HepG2 (cell line): ENCODE data around the gene PKMYT1. TPM values are rescaled to one million over a fixed set of nuclear protein-coding genes. Genes with fewer than 3 reads are reported as not detected.

ENCODE experiments used
- CREB3 ChIP-seq: sonication (generic); formaldehyde crosslinking; IDR thresholded peaks from 2 replicates; pipeline ENCODE4 v1.5.0; 2020; ENCODE audit warnings: missing genetic modification reagents
- ELF3 ChIP-seq: IDR thresholded peaks from 2 replicates; pipeline ENCODE4 v1.6.1; 2016; ENCODE audit warnings: missing genetic modification reagents, missing compliant biosample characterization
- ETV6 ChIP-seq: sonication (generic); formaldehyde crosslinking; conservative IDR thresholded peaks from 2 replicates; pipeline ENCODE4 v1.4.0; 2020; ENCODE audit warnings: missing genetic modification reagents
- FOXK1 ChIP-seq: sonication (generic); formaldehyde crosslinking; IDR thresholded peaks from 2 replicates; pipeline ENCODE4 v1.4.0; 2020; ENCODE audit warnings: low read depth, missing genetic modification reagents, borderline replicate concordance
- GPBP1L1 ChIP-seq: sonication (generic); formaldehyde crosslinking; IDR thresholded peaks from 2 replicates; pipeline ENCODE4 v1.5.0; 2020; ENCODE audit warnings: mild to moderate bottlenecking, missing genetic modification reagents
- MAFF ChIP-seq: IDR thresholded peaks from 2 replicates; pipeline ENCODE4 v1.6.1; 2011; ENCODE audit warnings: low read depth, low read length, improper control_type of control experiment
- NAIF1 ChIP-seq: sonication (generic); formaldehyde crosslinking; IDR thresholded peaks from 2 replicates; pipeline ENCODE4 v1.5.0; 2020; ENCODE audit warnings: mild to moderate bottlenecking, missing genetic modification reagents, borderline replicate concordance
- NFYC ChIP-seq: IDR thresholded peaks from 2 replicates; pipeline ENCODE4 v1.6.1; 2016; ENCODE audit warnings: missing genetic modification reagents, missing compliant biosample characterization
- NKX3-1 ChIP-seq: sonication (generic); formaldehyde crosslinking; IDR thresholded peaks from 2 replicates; pipeline ENCODE4 v1.5.0; 2020; ENCODE audit warnings: missing genetic modification reagents
- NR3C1 ChIP-seq: sonication (generic); formaldehyde crosslinking; IDR thresholded peaks from 2 replicates; pipeline ENCODE4 v1.4.0; 2020; ENCODE audit warnings: missing genetic modification reagents
- PAWR ChIP-seq: sonication (generic); formaldehyde crosslinking; IDR thresholded peaks from 2 replicates; pipeline ENCODE4 v1.4.0; 2020; ENCODE audit warnings: missing genetic modification reagents, mild to moderate bottlenecking, borderline replicate concordance
- PHF8 ChIP-seq: sonication (generic); formaldehyde crosslinking; IDR thresholded peaks from 2 replicates; pipeline ENCODE4 v1.5.0; 2020; ENCODE audit warnings: missing genetic modification reagents
- SSRP1 ChIP-seq: IDR thresholded peaks from 2 replicates; pipeline ENCODE4 v1.6.1; 2016; ENCODE audit warnings: control low read depth
- XRCC5 ChIP-seq: fragments of 200-400 bp; formaldehyde crosslinking; optimal IDR thresholded peaks from 2 replicates; pipeline ENCODE3; 2017; ENCODE audit warnings: mild to moderate bottlenecking, low read length
- ZBTB42 ChIP-seq: sonication (generic); formaldehyde crosslinking; IDR thresholded peaks from 2 replicates; pipeline ENCODE4 v1.5.0; 2020; ENCODE audit warnings: mild to moderate bottlenecking, missing genetic modification reagents
- ZNF274 ChIP-seq: sonication (generic); formaldehyde crosslinking; IDR thresholded peaks from 2 replicates; pipeline ENCODE4 v1.5.1; 2020; ENCODE audit warnings: mild to moderate bottlenecking, missing genetic modification reagents
- ZNF33A ChIP-seq: sonication (generic); formaldehyde crosslinking; IDR thresholded peaks from 2 replicates; pipeline ENCODE4 v1.5.1; 2020; ENCODE audit warnings: missing genetic modification reagents, mild to moderate bottlenecking, moderate library complexity, borderline replicate concordance
- ZNF703 ChIP-seq: sonication (generic); formaldehyde crosslinking; IDR thresholded peaks from 2 replicates; pipeline ENCODE4 v1.5.1; 2020; ENCODE audit warnings: missing genetic modification reagents, mild to moderate bottlenecking, moderate library complexity, borderline replicate concordance
- polyA plus RNA-seq, 8 experiments: library from polyadenylated mRNA; depleted of rRNA in 3 of 8; stranded (reverse) in 7 of 8; unstranded in 1 of 8; fragments of >200 nt; fragmentation: Illumina TruSeq in 4 of 8; extraction: Trizol in 4 of 8; gene quantifications; 2 replicates each; pipeline versions ENCODE4 v1.2.1 to v1.2.3, GENCODE V29; 2011 to 2016; ENCODE audit warnings: low read depth in 4 of 8, missing spikeins in 1 of 8, mixed read lengths in 1 of 8; ENCODE audit not compliant: insufficient read depth in 1 of 8
- total RNA-seq, 5 experiments: library from RNA; depleted of rRNA; stranded (reverse); fragments of >200 nt; fragmentation: Illumina TruSeq; extraction: Trizol; gene quantifications; 2 replicates each; pipeline ENCODE4 v1.2.3, GENCODE V29; 2016; ENCODE audit warnings: low read depth in 1 of 5
- TF ChIP-seq, protein P1 (sequence below): sonication (generic); formaldehyde crosslinking; IDR thresholded peaks from 2 replicates; pipeline ENCODE4 v1.5.0; 2020; ENCODE audit warnings: mild to moderate bottlenecking, missing genetic modification reagents
- TF ChIP-seq, protein P2 (sequence below): sonication (generic); formaldehyde crosslinking; IDR thresholded peaks from 2 replicates; pipeline ENCODE4 v1.4.0; 2020; ENCODE audit warnings: missing genetic modification reagents
- TF ChIP-seq, protein P3 (sequence below): sonication (generic); formaldehyde crosslinking; IDR thresholded peaks from 2 replicates; pipeline ENCODE4 v1.4.0; 2020; ENCODE audit warnings: mild to moderate bottlenecking, missing genetic modification reagents

Gene PKMYT1
- total and polyA plus RNA-seq, 2 of the 13 experiments (the other 11 are each of a cell fraction or from before 2014, with no cell fraction given): 7.0 to 27.8 TPM

DNA sequence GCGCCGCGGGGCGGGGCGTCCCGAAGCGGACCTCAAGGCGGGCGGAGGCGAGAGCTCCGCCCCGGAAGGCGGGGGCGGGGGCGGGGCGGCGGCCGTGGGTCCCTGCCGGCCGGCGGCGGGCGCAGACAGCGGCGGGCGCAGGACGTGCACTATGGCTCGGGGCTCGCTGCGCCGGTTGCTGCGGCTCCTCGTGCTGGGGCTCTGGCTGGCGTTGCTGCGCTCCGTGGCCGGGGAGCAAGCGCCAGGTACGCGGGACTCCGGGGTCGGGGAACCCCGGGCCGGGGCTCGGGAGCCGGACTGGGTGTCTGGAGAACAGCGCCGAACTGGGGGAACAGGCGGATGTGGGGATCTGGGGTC, 40.0 kb upstream of the PKMYT1 start, which contains the start of gene TNFRSF12A (continued):
- TF ChIP-seq, protein P1, sequence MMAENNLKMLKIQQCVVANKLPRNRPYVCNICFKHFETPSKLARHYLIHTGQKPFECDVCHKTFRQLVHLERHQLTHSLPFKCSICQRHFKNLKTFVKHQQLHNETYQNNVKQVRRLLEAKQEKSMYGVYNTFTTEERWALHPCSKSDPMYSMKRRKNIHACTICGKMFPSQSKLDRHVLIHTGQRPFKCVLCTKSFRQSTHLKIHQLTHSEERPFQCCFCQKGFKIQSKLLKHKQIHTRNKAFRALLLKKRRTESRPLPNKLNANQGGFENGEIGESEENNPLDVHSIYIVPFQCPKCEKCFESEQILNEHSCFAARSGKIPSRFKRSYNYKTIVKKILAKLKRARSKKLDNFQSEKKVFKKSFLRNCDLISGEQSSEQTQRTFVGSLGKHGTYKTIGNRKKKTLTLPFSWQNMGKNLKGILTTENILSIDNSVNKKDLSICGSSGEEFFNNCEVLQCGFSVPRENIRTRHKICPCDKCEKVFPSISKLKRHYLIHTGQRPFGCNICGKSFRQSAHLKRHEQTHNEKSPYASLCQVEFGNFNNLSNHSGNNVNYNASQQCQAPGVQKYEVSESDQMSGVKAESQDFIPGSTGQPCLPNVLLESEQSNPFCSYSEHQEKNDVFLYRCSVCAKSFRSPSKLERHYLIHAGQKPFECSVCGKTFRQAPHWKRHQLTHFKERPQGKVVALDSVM (CRISPR knock-in tag): no peak; the same call in 1 of the 2 replicates
- TF ChIP-seq NKX3-1 (CRISPR knock-in tag) (no peak; the same call in 1 of the 2 replicates), MAFF (no peak), ETV6 (no peak), SSRP1 (CRISPR knock-in tag) (no peak), NAIF1 (CRISPR knock-in tag) (no peak), NR3C1 (CRISPR knock-in tag) (no peak), FOXK1 (CRISPR knock-in tag) (no peak), PHF8 (CRISPR knock-in tag) (peak; percentile 54), ZBTB42 (CRISPR knock-in tag) (0 out of 2 replicates have a peak, but pooled peaks have one; percentile 35), NFYC (CRISPR knock-in tag) (no peak), ZNF274 (no peak), GPBP1L1 (CRISPR knock-in tag) (no peak), PAWR (no peak), ELF3 (CRISPR knock-in tag) (no peak), ZNF33A (no peak), XRCC5 (no peak), ZNF703 (no peak), CREB3 (no peak)
- TF ChIP-seq, protein P2, sequence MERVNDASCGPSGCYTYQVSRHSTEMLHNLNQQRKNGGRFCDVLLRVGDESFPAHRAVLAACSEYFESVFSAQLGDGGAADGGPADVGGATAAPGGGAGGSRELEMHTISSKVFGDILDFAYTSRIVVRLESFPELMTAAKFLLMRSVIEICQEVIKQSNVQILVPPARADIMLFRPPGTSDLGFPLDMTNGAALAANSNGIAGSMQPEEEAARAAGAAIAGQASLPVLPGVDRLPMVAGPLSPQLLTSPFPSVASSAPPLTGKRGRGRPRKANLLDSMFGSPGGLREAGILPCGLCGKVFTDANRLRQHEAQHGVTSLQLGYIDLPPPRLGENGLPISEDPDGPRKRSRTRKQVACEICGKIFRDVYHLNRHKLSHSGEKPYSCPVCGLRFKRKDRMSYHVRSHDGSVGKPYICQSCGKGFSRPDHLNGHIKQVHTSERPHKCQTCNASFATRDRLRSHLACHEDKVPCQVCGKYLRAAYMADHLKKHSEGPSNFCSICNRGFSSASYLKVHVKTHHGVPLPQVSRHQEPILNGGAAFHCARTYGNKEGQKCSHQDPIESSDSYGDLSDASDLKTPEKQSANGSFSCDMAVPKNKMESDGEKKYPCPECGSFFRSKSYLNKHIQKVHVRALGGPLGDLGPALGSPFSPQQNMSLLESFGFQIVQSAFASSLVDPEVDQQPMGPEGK (CRISPR knock-in tag): no peak
- TF ChIP-seq, protein P3, sequence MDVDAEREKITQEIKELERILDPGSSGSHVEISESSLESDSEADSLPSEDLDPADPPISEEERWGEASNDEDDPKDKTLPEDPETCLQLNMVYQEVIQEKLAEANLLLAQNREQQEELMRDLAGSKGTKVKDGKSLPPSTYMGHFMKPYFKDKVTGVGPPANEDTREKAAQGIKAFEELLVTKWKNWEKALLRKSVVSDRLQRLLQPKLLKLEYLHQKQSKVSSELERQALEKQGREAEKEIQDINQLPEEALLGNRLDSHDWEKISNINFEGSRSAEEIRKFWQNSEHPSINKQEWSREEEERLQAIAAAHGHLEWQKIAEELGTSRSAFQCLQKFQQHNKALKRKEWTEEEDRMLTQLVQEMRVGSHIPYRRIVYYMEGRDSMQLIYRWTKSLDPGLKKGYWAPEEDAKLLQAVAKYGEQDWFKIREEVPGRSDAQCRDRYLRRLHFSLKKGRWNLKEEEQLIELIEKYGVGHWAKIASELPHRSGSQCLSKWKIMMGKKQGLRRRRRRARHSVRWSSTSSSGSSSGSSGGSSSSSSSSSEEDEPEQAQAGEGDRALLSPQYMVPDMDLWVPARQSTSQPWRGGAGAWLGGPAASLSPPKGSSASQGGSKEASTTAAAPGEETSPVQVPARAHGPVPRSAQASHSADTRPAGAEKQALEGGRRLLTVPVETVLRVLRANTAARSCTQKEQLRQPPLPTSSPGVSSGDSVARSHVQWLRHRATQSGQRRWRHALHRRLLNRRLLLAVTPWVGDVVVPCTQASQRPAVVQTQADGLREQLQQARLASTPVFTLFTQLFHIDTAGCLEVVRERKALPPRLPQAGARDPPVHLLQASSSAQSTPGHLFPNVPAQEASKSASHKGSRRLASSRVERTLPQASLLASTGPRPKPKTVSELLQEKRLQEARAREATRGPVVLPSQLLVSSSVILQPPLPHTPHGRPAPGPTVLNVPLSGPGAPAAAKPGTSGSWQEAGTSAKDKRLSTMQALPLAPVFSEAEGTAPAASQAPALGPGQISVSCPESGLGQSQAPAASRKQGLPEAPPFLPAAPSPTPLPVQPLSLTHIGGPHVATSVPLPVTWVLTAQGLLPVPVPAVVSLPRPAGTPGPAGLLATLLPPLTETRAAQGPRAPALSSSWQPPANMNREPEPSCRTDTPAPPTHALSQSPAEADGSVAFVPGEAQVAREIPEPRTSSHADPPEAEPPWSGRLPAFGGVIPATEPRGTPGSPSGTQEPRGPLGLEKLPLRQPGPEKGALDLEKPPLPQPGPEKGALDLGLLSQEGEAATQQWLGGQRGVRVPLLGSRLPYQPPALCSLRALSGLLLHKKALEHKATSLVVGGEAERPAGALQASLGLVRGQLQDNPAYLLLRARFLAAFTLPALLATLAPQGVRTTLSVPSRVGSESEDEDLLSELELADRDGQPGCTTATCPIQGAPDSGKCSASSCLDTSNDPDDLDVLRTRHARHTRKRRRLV: no peak
